ENCODE measurements around the gene VWA5B1.

The VWA5B1 gene

GRCh38 chr1:20323613-20323920 is 32.9 kb downstream of the VWA5B1 start:
- DNase-seq = no peak

- no peak for DNase-seq
These were observed 34.2 kb downstream of the VWA5B1 start for GRCh38 chr1:20324704-20325406.

- DNase-seq = no peak
These were observed 34.8 kb downstream of the VWA5B1 start for GRCh38 chr1:20325407-20325843.

GRCh38 chr1:20325844-20326420 is 35.3 kb downstream of the VWA5B1 start:
- DNase-seq = no peak

- no peak for DNase-seq
These were observed 36.8 kb downstream of the VWA5B1 start for GRCh38 chr1:20327467-20327866.

GRCh38 chr1:20328201-20328600 is 37.5 kb downstream of the VWA5B1 start:
- no peak for DNase-seq

GRCh38 chr1:20329793-20330542 is 39.3 kb downstream of the VWA5B1 start:
- no peak for DNase-seq

- DNase-seq = no peak
These were observed 43.4 kb downstream of the VWA5B1 start for GRCh38 chr1:20334103-20334502.

- no peak for DNase-seq
These were observed 45.5 kb downstream of the VWA5B1 start for GRCh38 chr1:20336105-20336605.

- DNase-seq = no peak
These were observed 46.9 kb downstream of the VWA5B1 start for GRCh38 chr1:20337581-20337980.

- DNase-seq = no peak
These were observed 49.3 kb downstream of the VWA5B1 start for GRCh38 chr1:20339811-20340457.

GRCh38 chr1:20342294-20343148 is 51.8 kb downstream of the VWA5B1 start:
- no peak for DNase-seq

- peak; percentile 28 for DNase-seq
These were observed 52.7 kb downstream of the VWA5B1 start for GRCh38 chr1:20343149-20343937.

GRCh38 chr1:20343938-20344302 is 53.2 kb downstream of the VWA5B1 start:
- no peak for DNase-seq

GRCh38 chr1:20344738-20345137 is 54.1 kb downstream of the VWA5B1 start:
- DNase-seq = no peak

GRCh38 chr1:20345419-20345818 is 54.7 kb downstream of the VWA5B1 start:
- DNase-seq = no peak

GRCh38 chr1:20346433-20346832 is 55.8 kb downstream of the VWA5B1 start:
- no peak for DNase-seq

GRCh38 chr1:20347699-20348098 is 57.0 kb downstream of the VWA5B1 start:
- DNase-seq = no peak

- no peak for DNase-seq
These were observed 57.7 kb downstream of the VWA5B1 start for GRCh38 chr1:20348326-20348915.

- no peak for DNase-seq
These were observed 58.9 kb downstream of the VWA5B1 start for GRCh38 chr1:20349561-20349960.

- no peak for DNase-seq
These were observed 59.3 kb downstream of the VWA5B1 start for GRCh38 chr1:20349971-20350370.

Measured in CD4-positive, alpha-beta T cell treated with Interleukin-10 for 1 hour (primary cell).